Daoy (cell line): ENCODE data around the gene KLK10. TPM values are rescaled to one million over a fixed set of nuclear protein-coding genes. Genes with fewer than 3 reads are reported as not detected.

Experiments used
- DNase-seq: peaks from one replicate; pipeline ENCODE4 v3.0.0-alpha.2; 2015; ENCODE audit warnings: low read depth
- total RNA-seq: library from RNA; depleted of rRNA; stranded (reverse); fragments of >200 nt; shearing (Covaris generic); gene quantifications from 2 replicates; pipeline ENCODE4 v1.2.3, GENCODE V29; 2014; rRNA removed

Gene KLK10
- total RNA-seq, 1 experiment from 2014 or later, result not detected

- DNase-seq, result no peak
Observed at GRCh38 chr19:50968716-50969412, 50.6 kb downstream of the KLK10 start.

GRCh38 chr19:50967929-50968715 is 51.4 kb downstream of the KLK10 start:
- DNase-seq, result no peak

- no peak for DNase-seq
Observed at GRCh38 chr19:50964266-50964665, 55.2 kb downstream of the KLK10 start.

- no peak for DNase-seq
Observed at GRCh38 chr19:50963381-50963780, 56.1 kb downstream of the KLK10 start.

Other genes starting within 250 kb of the KLK10 start
- gene GPR32, start 249.2 kb downstream of the KLK10 start, total RNA-seq, result not detected in 2 replicates
- not detected in 2 replicates for gene ACP4, start 229.3 kb downstream of the KLK10 start, total RNA-seq
- gene KLK1, start 195.9 kb downstream of the KLK10 start, total RNA-seq, result not detected in 2 replicates
- gene KLK15, start 186.1 kb downstream of the KLK10 start, total RNA-seq, result 1.0 TPM in 1 of 2 replicates, not detected in the other
- not detected in 2 replicates for gene KLK3, start 164.8 kb downstream of the KLK10 start, total RNA-seq
- gene KLK2, start 146.3 kb downstream of the KLK10 start, total RNA-seq, result 0.06 and 0.48 TPM in 2 replicates
- not detected in 2 replicates for gene KLK4, start 108.3 kb downstream of the KLK10 start, total RNA-seq
- gene KLK5, start 66.7 kb downstream of the KLK10 start, total RNA-seq, result not detected in 2 replicates
- gene KLK6, start 50.1 kb downstream of the KLK10 start, total RNA-seq, result not detected in 2 replicates
- gene KLK7, start 35.8 kb downstream of the KLK10 start, total RNA-seq, result not detected in 2 replicates
- not detected in 2 replicates for gene KLK8, start 18.1 kb downstream of the KLK10 start, total RNA-seq
- gene KLK11, start 6.9 kb upstream of the KLK10 start, total RNA-seq, result not detected in 2 replicates
- not detected in 2 replicates for gene KLK12, start 15.3 kb upstream of the KLK10 start, total RNA-seq
- gene KLK13, start 45.4 kb upstream of the KLK10 start, total RNA-seq, result not detected in 2 replicates
- gene KLK14, start 63.2 kb upstream of the KLK10 start, total RNA-seq, result not detected in 2 replicates
- 19.5 and 32.4 TPM in 2 replicates for gene CTU1, start 88.7 kb upstream of the KLK10 start, total RNA-seq
- not detected in 2 replicates for gene SIGLEC9, start 105.2 kb upstream of the KLK10 start, total RNA-seq
- not detected in 2 replicates for gene SIGLEC7, start 122.6 kb upstream of the KLK10 start, total RNA-seq
- 21.8 and 22.4 TPM in 2 replicates for gene CD33, start 205.4 kb upstream of the KLK10 start, total RNA-seq
- gene SIGLECL1, start 231.4 kb upstream of the KLK10 start, total RNA-seq, result 0.06 TPM in 1 of 2 replicates, not detected in the other